ENCODE results near the gene STPG4. TPM values are rescaled to one million over a fixed set of nuclear protein-coding genes. Genes with fewer than 3 reads are reported as not detected.

STPG4 gene
- total and polyA plus RNA-seq, 2 of the 8 experiments (the other 6 are each of a cell fraction or from before 2014, with no cell fraction given), result 0.28 TPM; not detected in 1

DNA sequence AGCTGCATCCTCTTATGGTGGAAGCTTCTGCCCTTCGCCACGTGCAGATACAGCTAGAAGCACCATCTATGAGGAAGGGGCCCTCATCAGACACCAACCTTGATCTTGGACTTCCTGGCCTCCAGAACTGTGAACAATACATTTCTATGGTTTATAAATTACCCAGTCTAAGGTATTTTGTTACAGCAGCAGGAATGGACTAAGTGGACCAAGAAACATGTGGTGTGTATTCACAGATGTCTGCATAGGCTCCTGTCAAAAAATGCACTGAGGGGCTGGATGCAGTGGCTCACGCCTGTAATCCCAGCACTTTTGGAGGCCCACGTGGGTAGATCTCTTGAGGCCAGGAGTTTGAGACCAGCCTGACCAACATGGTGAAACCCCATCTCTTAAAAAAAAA, 57.5 kb downstream of the STPG4 start:
- Histone ChIP-seq H3K4ac (replicated peaks; ENCODE audit: insufficient read length, low read depth, low read length) (no peak overlapping the region), H3K4me2 (ENCODE audit: insufficient read depth in 1 of 2, low read depth in 2 of 2, low read length in 2 of 2) (no peak overlapping the region), H3K23ac (ENCODE audit: insufficient read length) (no peak overlapping the region), H2AK5ac (ENCODE audit: low read depth, low read length) (no peak overlapping the region), H4K20me1 (replicated peaks in 1 of 2; ENCODE audit: control insufficient read depth in 1 of 2, insufficient read depth in 2 of 2, low read length in 2 of 2) (no peaks in the 10 kb centered on the region), H3K27ac (ENCODE audit: low read depth, low read length) (no peak overlapping the region), H3K18ac (ENCODE audit: extremely low read depth, low read length) (no peak overlapping the region), H3K9ac (replicated peaks in 1 of 4; ENCODE audit: extremely low read depth in 1 of 4, low read depth in 3 of 4, low read length in 3 of 4) (no peak overlapping the region), H4K5ac (ENCODE audit: insufficient read length, low read depth, low read length) (no peak overlapping the region), H3K4me1 (replicated peaks in 1 of 4; ENCODE audit: control insufficient read depth in 3 of 4, insufficient read depth in 4 of 4, low read length in 3 of 4) (no peaks in the 10 kb centered on the region), H2BK5ac (ENCODE audit: low read depth, low read length) (no peak overlapping the region), H3K9me3 (ENCODE audit: insufficient read depth in 2 of 2, low read depth in 1 of 2, low read length in 1 of 2) (no peaks in the 10 kb centered on the region; a peak in 1 of 4 replicates), H3K79me1 (ENCODE audit: low read depth, low read length) (no peaks in the 10 kb centered on the region), H3K56ac (replicated peaks; ENCODE audit: insufficient read length, low read depth, low read length) (no peak overlapping the region), H4K8ac (ENCODE audit: extremely low read depth, insufficient read depth, low read length) (no peak overlapping the region), H2BK12ac (ENCODE audit: low read depth, low read length) (no peak overlapping the region), H3K4me3 (ENCODE audit: extremely low read depth in 1 of 4, insufficient read depth in 2 of 4, low read depth in 3 of 4, low read length in 4 of 4) (no peak overlapping the region), H3K23me2 (ENCODE audit: low read depth, low read length) (no peaks in the 10 kb centered on the region), H2AFZ (ENCODE audit: low read length) (no peak overlapping the region), H3K27me3 (replicated peaks in 1 of 4; ENCODE audit: control insufficient read depth in 3 of 4, extremely low read depth in 1 of 4, insufficient read depth in 3 of 4, low read length in 3 of 4) (no peaks in the 10 kb centered on the region), H3K36me3 (ENCODE audit: control insufficient read depth in 2 of 4, insufficient read depth in 4 of 4, low read length in 3 of 4) (no peaks in the 10 kb centered on the region), H3K79me2 (ENCODE audit: control insufficient read depth in 1 of 2, insufficient read depth in 2 of 2, low read length in 2 of 2) (no peaks in the 10 kb centered on the region), H2BK120ac (replicated peaks; ENCODE audit: low read depth, low read length) (no peak overlapping the region), H3K14ac (ENCODE audit: insufficient read length) (no peak overlapping the region), H2BK20ac (ENCODE audit: low read length) (no peak overlapping the region), H4K91ac (replicated peaks; ENCODE audit: insufficient read length, low read length) (no peak overlapping the region), H2BK15ac (ENCODE audit: low read length) (no peak overlapping the region)
- ChIA-PET CTCF (ENCODE audit: partially characterized antibody) (interaction anchor here (1.1 to 1.3 kb wide), 2 partner anchors 9 to 31 kb away, joined by 3 to 5 read pairs; no protein-coding TSS in a partner anchor), POLR2A (ENCODE audit: partially characterized antibody) (no interaction called here)
- FAIRE-seq (no peak), DNase-seq (ENCODE audit: low read depth in 1 of 2, low spot score in 2 of 2) (no peak)
- TF ChIP-seq ZNF274 (IDR thresholded peaks at IDR 0.05; ENCODE audit: borderline replicate concordance, extremely low read depth, low read length), result no peak
- TF ChIP-seq NANOG (IDR thresholded peaks at IDR 0.05; ENCODE audit: insufficient read depth, low read depth, low read length, poor library complexity, severe bottlenecking), result no peak
- TF ChIP-seq E2F6 (IDR thresholded peaks at IDR 0.05), result no peak
- TF ChIP-seq TCF12 (IDR thresholded peaks at IDR 0.05; ENCODE audit: low read depth, low read length), result no peak
- TF ChIP-seq RBBP5 (IDR thresholded peaks at IDR 0.05; ENCODE audit: borderline replicate concordance, low read depth, low read length), result no peak
- no peak for TF ChIP-seq SUZ12 (IDR thresholded peaks at IDR 0.05; ENCODE audit: low read length)
- no peak for TF ChIP-seq HDAC6 (IDR thresholded peaks at IDR 0.05; ENCODE audit: low read depth, low read length)
- TF ChIP-seq TEAD4 (IDR thresholded peaks at IDR 0.05; ENCODE audit: low read depth, low read length), result no peak
- 84% methylated on average over 4 of the region's 4 CpGs; no CpG with 5 or more reads in 1 of the 2 experiments for WGBS, 2 experiments (ENCODE audit: extremely low coverage in 1 of 2, insufficient coverage in 1 of 2, insufficient read length in 1 of 2, insufficient replicate concordance in 2 of 2, low coverage in 1 of 2, low lambda C conversion rate in 2 of 2, missing lambda C conversion rate in 1 of 2)

Data from H1 (cell line).